Measurements from ENCODE around the gene SDK1.
A peak's percentile ranks its signal among the peaks of the same experiment; 100 is the strongest.

SDK1 gene

GRCh38 chr7:3594901-3595300, 293.8 kb downstream of the SDK1 start:
- DNase-seq = no peak

- no peak for DNase-seq
These were observed 297.8 kb downstream of the SDK1 start for GRCh38 chr7:3598854-3599253.

GRCh38 chr7:3605222-3605621, 304.2 kb downstream of the SDK1 start:
- DNase-seq = no peak

GRCh38 chr7:3606436-3606835, 305.4 kb downstream of the SDK1 start:
- no peak for DNase-seq

GRCh38 chr7:3607847-3608246, 306.8 kb downstream of the SDK1 start:
- no peak for DNase-seq

GRCh38 chr7:3616306-3616705, 315.3 kb downstream of the SDK1 start:
- no peak for DNase-seq

- no peak for DNase-seq
These were observed 329.0 kb downstream of the SDK1 start for GRCh38 chr7:3630081-3630480.

GRCh38 chr7:3634396-3634795, 333.3 kb downstream of the SDK1 start:
- DNase-seq = no peak

- no peak for DNase-seq
These were observed 335.2 kb downstream of the SDK1 start for GRCh38 chr7:3636131-3636860.

GRCh38 chr7:3639253-3639652, 338.2 kb downstream of the SDK1 start:
- DNase-seq = no peak

GRCh38 chr7:3641582-3641981, 340.5 kb downstream of the SDK1 start:
- no peak for DNase-seq

GRCh38 chr7:3643091-3643490, 342.0 kb downstream of the SDK1 start:
- DNase-seq = no peak

- DNase-seq = no peak
These were observed 347.2 kb downstream of the SDK1 start for GRCh38 chr7:3648276-3648675.

- DNase-seq = no peak
These were observed 348.2 kb downstream of the SDK1 start for GRCh38 chr7:3649250-3649649.

- DNase-seq = no peak
These were observed 348.8 kb downstream of the SDK1 start for GRCh38 chr7:3649678-3650440.

- DNase-seq = no peak
These were observed 349.8 kb downstream of the SDK1 start for GRCh38 chr7:3650844-3651243.

- DNase-seq = no peak
These were observed 354.6 kb downstream of the SDK1 start for GRCh38 chr7:3655635-3656034.

- DNase-seq = no peak
These were observed 356.2 kb downstream of the SDK1 start for GRCh38 chr7:3657206-3657605.

GRCh38 chr7:3668743-3669142, 367.7 kb downstream of the SDK1 start:
- DNase-seq = no peak

GRCh38 chr7:3670898-3671297, 369.8 kb downstream of the SDK1 start:
- no peak for DNase-seq

- DNase-seq = peak; percentile 19
These were observed 372.5 kb downstream of the SDK1 start for GRCh38 chr7:3673524-3673923.

- DNase-seq = no peak
These were observed 377.3 kb downstream of the SDK1 start for GRCh38 chr7:3678314-3678810.

- DNase-seq = no peak
These were observed 381.1 kb downstream of the SDK1 start for GRCh38 chr7:3682028-3682710.
